DOHH2 (cell line): ENCODE measurements around the gene XRRA1.

Experiments used
- H3F3A ChIP-seq: fragments of 200-600 bp; sonication (generic), shearing (Covaris generic); 2 replicates; pipeline ENCODE4 v1.6.0; 2016; ENCODE audit warnings: antibody characterized with exemption, mild to moderate bottlenecking; ENCODE audit not compliant: control insufficient read depth, insufficient read depth
- H3K27ac ChIP-seq: fragments of 200-600 bp; sonication (generic); 2 replicates; pipeline ENCODE4 v1.5.1; 2014; ENCODE audit warnings: low read depth, mild to moderate bottlenecking, low read length, moderate library complexity
- H3K27me3 ChIP-seq: fragments of 200-600 bp; sonication (generic); 2 replicates; pipeline ENCODE4 v1.6.1; 2014; ENCODE audit warnings: mild to moderate bottlenecking, low read length, mixed read lengths; ENCODE audit not compliant: control insufficient read depth
- H3K36me3 ChIP-seq: fragments of 200-600 bp; sonication (generic); 2 replicates; pipeline ENCODE4 v1.6.1; 2014; ENCODE audit warnings: mild to moderate bottlenecking, low read length, moderate library complexity, mixed read lengths; ENCODE audit not compliant: control insufficient read depth
- H3K4me1 ChIP-seq: fragments of 200-600 bp; sonication (generic); 2 replicates; pipeline ENCODE4 v1.6.1; 2014; ENCODE audit warnings: mild to moderate bottlenecking, low read length, mixed read lengths; ENCODE audit not compliant: control insufficient read depth
- H3K4me2 ChIP-seq: fragments of 200-600 bp; sonication (generic); 2 replicates; pipeline ENCODE4 v1.6.0; 2014; ENCODE audit warnings: mild to moderate bottlenecking, low read length, moderate library complexity
- H3K4me3 ChIP-seq: fragments of 200-600 bp; sonication (generic); 2 replicates; pipeline ENCODE4 v1.5.1; 2014; ENCODE audit warnings: mild to moderate bottlenecking, low read length, mixed read lengths
- H3K79me2 ChIP-seq: fragments of 200-600 bp; sonication (generic); 2 replicates; pipeline ENCODE4 v1.6.1; 2014; ENCODE audit warnings: mild to moderate bottlenecking, low read length, mixed read lengths; ENCODE audit not compliant: control insufficient read depth
- H3K9me2 ChIP-seq: fragments of 200-600 bp; sonication (generic); replicated peaks from 2 replicates; pipeline ENCODE4 v1.6.1; 2014; ENCODE audit warnings: mild to moderate bottlenecking, low read length, mixed read lengths; ENCODE audit not compliant: control insufficient read depth
- H3K9me3 ChIP-seq: fragments of 200-600 bp; sonication (generic); 2 replicates; pipeline ENCODE4 v1.6.1; 2014; ENCODE audit warnings: antibody characterized with exemption, low read length, mixed read lengths; ENCODE audit not compliant: control insufficient read depth, insufficient read depth
- H4K20me1 ChIP-seq: fragments of 200-600 bp; sonication (generic); 2 replicates; pipeline ENCODE4 v1.6.0; 2014; ENCODE audit warnings: low read depth, mild to moderate bottlenecking, antibody characterized with exemption, low read length, moderate library complexity; ENCODE audit not compliant: control insufficient read depth, insufficient read depth
- CTCF ChIP-seq: fragments of 200-600 bp; sonication (generic); IDR thresholded peaks from one replicate; pipeline ENCODE4 v1.5.1; 2014; ENCODE audit warnings: antibody characterized with exemption, mild to moderate bottlenecking, low read depth, low read length; ENCODE audit not compliant: poor library complexity, severe bottlenecking
- EZH2phosphoT487 ChIP-seq: fragments of 200-600 bp; sonication (generic); IDR thresholded peaks from 2 replicates; pipeline ENCODE4 v1.6.1; 2017; ENCODE audit warnings: borderline replicate concordance, mild to moderate bottlenecking, antibody characterized with exemption, low read length, moderate library complexity, mixed read lengths

XRRA1 gene

DNA sequence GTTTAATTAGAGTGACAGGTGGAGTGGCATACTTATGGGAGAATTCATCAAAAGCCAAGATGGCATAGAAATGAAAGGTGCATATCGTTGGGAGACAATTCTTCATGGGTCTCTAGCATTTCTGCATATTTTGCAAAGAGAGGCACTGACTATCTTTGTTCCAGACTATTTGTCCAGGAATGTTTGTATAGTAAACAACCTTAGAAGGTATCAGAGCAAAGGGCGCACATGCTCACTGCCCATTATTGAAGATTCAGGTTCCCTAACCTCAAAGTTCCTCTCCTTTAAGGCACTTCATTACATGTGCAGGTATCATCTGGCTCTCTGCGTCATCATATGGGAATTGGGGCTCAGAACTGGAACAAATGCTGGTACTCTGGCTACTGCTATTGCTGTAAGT is 35.2 kb upstream of the XRRA1 start:
- H3K4me3 ChIP-seq = no peak overlapping the region
- peaks cover 5% of the 10 kb centered on the region for H3K4me1 ChIP-seq
- H4K20me1 ChIP-seq = no peaks in the 10 kb centered on the region; the same call in 1 of the 2 replicates
- no peak overlapping the region for H3K27ac ChIP-seq
- no peak overlapping the region for H3K4me2 ChIP-seq
- peaks cover 19% of the 10 kb centered on the region for H3F3A ChIP-seq
- H3K79me2 ChIP-seq = peaks cover 3% of the 10 kb centered on the region
- no peaks in the 10 kb centered on the region for H3K9me2 ChIP-seq
- H3K36me3 ChIP-seq = peaks cover 12% of the 10 kb centered on the region; the same call in 1 of the 2 replicates
- TF ChIP-seq CTCF (no peak), EZH2phosphoT487 (no peak)
- no peaks in the 10 kb centered on the region for H3K27me3 ChIP-seq
- H3K9me3 ChIP-seq = no peaks in the 10 kb centered on the region

DNA sequence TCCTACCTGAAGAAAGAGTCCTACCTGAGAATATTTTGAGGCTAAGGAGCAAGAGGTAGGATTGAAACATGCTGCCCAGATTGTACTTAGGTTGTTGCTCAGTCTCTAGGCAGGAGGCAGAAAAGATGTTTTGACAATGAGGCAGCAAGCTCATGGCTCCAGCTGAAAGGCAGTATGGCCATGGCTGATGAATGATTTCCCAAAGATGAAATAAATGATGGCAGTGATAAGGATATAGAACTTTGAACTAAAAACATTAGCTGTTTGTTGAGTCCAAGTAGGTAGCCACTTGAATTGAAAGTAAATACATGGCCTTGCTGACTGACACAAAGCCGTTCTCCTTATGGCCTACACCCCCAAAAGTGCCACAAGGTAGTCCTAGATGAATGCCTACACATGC is 33.0 kb upstream of the XRRA1 start:
- H3K4me1 ChIP-seq = no peaks in the 10 kb centered on the region
- H3F3A ChIP-seq = peaks cover 17% of the 10 kb centered on the region
- H3K4me2 ChIP-seq = no peak overlapping the region
- H3K36me3 ChIP-seq = peaks cover 23% of the 10 kb centered on the region
- no peak overlapping the region for H3K27ac ChIP-seq
- H4K20me1 ChIP-seq = no peaks in the 10 kb centered on the region; the same call in 1 of the 2 replicates
- H3K9me3 ChIP-seq = no peaks in the 10 kb centered on the region
- H3K4me3 ChIP-seq = no peak overlapping the region
- H3K27me3 ChIP-seq = no peaks in the 10 kb centered on the region
- no peaks in the 10 kb centered on the region for H3K79me2 ChIP-seq
- TF ChIP-seq EZH2phosphoT487 = no peak
- TF ChIP-seq CTCF = no peak
- H3K9me2 ChIP-seq = no peaks in the 10 kb centered on the region

- no peak overlapping the region for H3K27ac ChIP-seq
- H3K9me3 ChIP-seq = no peaks in the 10 kb centered on the region
- no peaks in the 10 kb centered on the region; the same call in 1 of the 2 replicates for H4K20me1 ChIP-seq
- peaks cover 5% of the 10 kb centered on the region; the same call in 1 of the 2 replicates for H3F3A ChIP-seq
- TF ChIP-seq EZH2phosphoT487 = no peak
- TF ChIP-seq CTCF = no peak
- H3K36me3 ChIP-seq = peaks cover 34% of the 10 kb centered on the region
- no peaks in the 10 kb centered on the region for H3K9me2 ChIP-seq
- H3K4me1 ChIP-seq = no peaks in the 10 kb centered on the region
- no peaks in the 10 kb centered on the region for H3K79me2 ChIP-seq
- no peak overlapping the region for H3K4me3 ChIP-seq
- H3K4me2 ChIP-seq = no peak overlapping the region
- no peaks in the 10 kb centered on the region for H3K27me3 ChIP-seq
Measured at GRCh38 chr11:74980634-74981033, 31.7 kb upstream of the XRRA1 start.
